ENCODE results near the gene ELMO1.

ELMO1 gene

DNA sequence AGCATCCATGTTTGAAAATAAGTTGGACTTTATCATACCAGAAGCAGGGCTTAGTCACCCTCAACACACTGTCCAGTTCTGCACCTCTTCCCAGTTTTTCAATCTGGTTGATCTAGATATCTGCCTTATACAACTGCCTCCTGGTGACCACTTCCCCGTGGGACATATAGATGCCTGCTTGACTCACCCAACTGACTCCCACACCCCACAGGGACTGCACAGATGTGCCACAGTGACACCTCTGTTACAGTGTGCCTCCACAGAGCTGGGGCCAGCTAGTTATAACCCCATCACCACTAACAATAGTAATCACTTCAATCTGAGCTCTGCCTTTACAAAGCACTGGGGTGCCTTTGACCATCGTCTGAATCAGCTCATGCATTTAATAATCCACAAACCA lies 641.8 kb downstream of the ELMO1 start:
- peaks cover 6% of the 10 kb centered on the region for H3K4me1 Mint-ChIP-seq (ENCODE audit: low read depth)
- H3K36me3 Mint-ChIP-seq (ENCODE audit: low read depth): no peaks in the 10 kb centered on the region
- H3K27me3 Mint-ChIP-seq: no peaks in the 10 kb centered on the region
- no peak overlapping the region for H3K4me3 Mint-ChIP-seq
- no peak overlapping the region for H3K27ac Mint-ChIP-seq
- H3K9me3 Mint-ChIP-seq: no peaks in the 10 kb centered on the region

All from stimulated activated naive CD8-positive, alpha-beta T cell treated with anti-CD3 and anti-CD28 coated beads, Interleukin-15, Interleukin-2, amounts not matched to agents 100 ng/mL and 50 ng/mL, for 24 hours (primary cell).